Gastrocnemius medialis (tissue), 4 donors: Measurements from ENCODE around the gene ARID1B. TPM values are rescaled to one million over a fixed set of nuclear protein-coding genes. Genes with fewer than 3 reads are reported as not detected.

ENCODE experiments used
- ATAC-seq, 2 donors: fragments of 150-250 bp; one replicate each; pipeline ENCODE4 v1.9.1; 2016
- DNase-seq, 2 donors: peaks; one replicate each; pipeline ENCODE4 v3.0.0-alpha.2; 2019
- H3K27ac ChIP-seq, 4 donors: fragments of 200-600 bp; sonication (generic); 1 replicate in 1 of 4; 2 replicates in 3 of 4; pipeline ENCODE4 v1.5.1; 2016 to 2018; ENCODE audit warnings: mild to moderate bottlenecking in 2 of 4, moderate library complexity in 1 of 4
- H3K27me3 ChIP-seq, 3 donors: fragments of 200-600 bp; sonication (generic) in 2 of 3; 1 replicate in 1 of 3; 2 replicates in 2 of 3; pipeline versions ENCODE4 v1.5.1 to v1.6.0; 2016 to 2019; ENCODE audit warnings: mild to moderate bottlenecking in 1 of 3, moderate library complexity in 1 of 3
- H3K36me3 ChIP-seq, 2 donors: fragments of 200-600 bp; sonication (generic) in 1 of 2; one replicate each; pipeline ENCODE4 v1.5.1; 2017 to 2018
- H3K4me1 ChIP-seq, 2 donors: fragments of 200-600 bp; sonication (generic) in 1 of 2; one replicate each; pipeline ENCODE4 v1.5.1; 2016 to 2017; ENCODE audit warnings: mild to moderate bottlenecking in 2 of 2
- H3K4me3 ChIP-seq, 4 donors: fragments of 200-600 bp; sonication (generic) in 3 of 4; 1 replicate in 1 of 4; 2 replicates in 3 of 4; pipeline ENCODE4 v1.5.1; 2016 to 2019; ENCODE audit warnings: mild to moderate bottlenecking in 2 of 4
- H3K9me3 ChIP-seq, 3 donors: fragments of 200-600 bp; sonication (generic) in 2 of 3; 1 replicate in 1 of 3; 2 replicates in 2 of 3; pipeline ENCODE4 v1.5.1; 2016 to 2019
- CTCF ChIP-seq, 5 experiments: fragments of 450-650 bp in 3 of 5; fragments of 200-600 bp in 2 of 5; sonication (generic) in 2 of 5; IDR thresholded peaks in 4 of 5; conservative IDR thresholded peaks in 1 of 5; 1 replicate in 4 of 5; 2 replicates in 1 of 5; pipeline ENCODE4 v1.5.1; 2016 to 2019; ENCODE audit warnings: antibody characterized with exemption in 5 of 5, mild to moderate bottlenecking in 3 of 5, moderate library complexity in 3 of 5
- POLR2A ChIP-seq, 2 donors: fragments of 450-650 bp; IDR thresholded peaks; one replicate each; pipeline ENCODE4 v1.6.1; 2017; ENCODE audit warnings: antibody characterized with exemption in 2 of 2, mild to moderate bottlenecking in 2 of 2, moderate library complexity in 2 of 2
- in situ Hi-C, 4 donors: fragments of 200-750 bp; cut with MboI; loops; one replicate each; pipeline versions ENCODE4 v1.15.0 to v1.8.0; 2017; ENCODE audit warnings: low sequenced_read_pairs in 4 of 4
- intact Hi-C: fragments of 100-400 bp; cut with DNase I; formaldehyde crosslinking; loops from one replicate; pipeline ENCODE4 v1.15.1; 2023; ENCODE audit warnings: low total_unique reads
- total RNA-seq, 4 donors: library from RNA; depleted of rRNA; stranded (reverse); fragments of >200 nt; gene quantifications; one replicate each; pipeline versions ENCODE4 v1.1.0 to v1.2.3, GENCODE V29; 2016

The ARID1B gene
- total RNA-seq, 4 donors from 2014 or later = 54.9 to 75.3 (median 62.0) TPM

DNA sequence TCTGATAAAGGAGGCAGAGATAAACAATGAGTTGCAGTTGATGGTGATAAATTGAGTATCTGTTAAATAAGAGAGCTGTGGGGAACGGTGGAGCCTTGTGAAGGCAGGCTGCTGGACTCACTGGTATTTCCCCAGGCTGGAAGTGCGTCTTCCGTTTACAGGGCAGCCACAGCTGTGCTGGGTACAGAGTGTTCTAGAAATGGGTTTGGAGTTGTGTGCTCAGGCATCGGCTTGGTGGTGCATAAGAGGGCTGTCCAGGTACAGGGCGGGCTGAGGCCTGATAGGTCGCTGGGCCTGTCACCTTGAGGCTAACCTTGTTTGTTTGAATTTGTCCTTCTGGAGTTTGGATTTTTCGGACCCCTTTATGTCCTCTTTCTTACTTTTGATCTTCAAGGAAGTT is 39.3 kb downstream of the ARID1B start:
- in situ Hi-C loops = no loop called here
- intact Hi-C loops = no loop called here
- Histone ChIP-seq H3K36me3 (no peaks in the 10 kb centered on the region), H3K27me3 (no peaks in the 10 kb centered on the region), H3K9me3 (no peaks in the 10 kb centered on the region), H3K4me3 (peak overlapping the region in 1 of 4 donors; percentile 17), H3K27ac (peak overlapping the region; percentile 89 to 95 (median 91)), H3K4me1 (peaks cover 66 to 79% of the 10 kb centered on the region in 2 donors)
- TF ChIP-seq POLR2A (IDR thresholded peaks at IDR 0.05) (peak; percentile 64 to 67), CTCF (IDR thresholded peaks at IDR 0.05 in 4 of 5, conservative IDR thresholded peaks at IDR 0.05 in 1 of 5) (no peak)
- peak; percentile 98 for ATAC-seq
- peak; percentile 86 to 90 for DNase-seq

DNA sequence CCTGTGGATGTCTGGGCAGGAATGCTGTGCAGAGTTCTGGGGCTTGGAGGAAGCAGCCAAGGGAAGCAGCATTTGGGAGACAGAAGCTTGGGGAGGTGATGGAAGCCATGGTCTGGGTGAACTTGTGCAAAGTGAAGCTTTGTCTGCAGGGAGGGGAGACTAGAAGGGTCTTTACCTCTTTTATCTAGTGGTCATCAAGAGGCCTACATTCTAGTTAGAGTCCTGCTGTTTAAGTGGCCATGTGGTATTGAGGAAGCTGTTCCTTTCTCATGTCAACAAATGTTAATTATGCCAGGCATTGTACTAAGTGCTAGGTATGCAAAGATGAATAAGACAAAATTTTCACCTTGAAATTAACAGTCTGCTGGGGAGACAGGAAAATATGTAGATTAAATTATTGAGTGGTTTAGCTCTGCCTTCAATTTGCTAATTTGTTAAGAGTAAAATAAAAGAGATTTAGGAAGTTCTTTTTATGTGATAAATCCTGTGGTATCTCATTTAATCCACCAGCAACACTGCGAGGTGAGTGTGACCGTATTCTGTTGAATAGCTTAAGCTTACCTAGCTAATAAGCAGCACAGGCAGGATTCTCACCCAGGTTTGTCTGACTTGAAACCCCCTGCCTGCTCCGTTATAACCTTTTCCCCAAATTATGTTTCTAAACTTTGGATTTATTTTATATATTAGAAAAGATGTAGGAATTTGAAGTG is 43.1 kb downstream of the ARID1B start:
- ATAC-seq (no peak), DNase-seq (no peak)
- peak overlapping the region; percentile 89 to 95 (median 91) for H3K27ac ChIP-seq
- H3K4me1 ChIP-seq = peaks cover 80 to 83% of the 10 kb centered on the region in 2 donors
- H3K4me3 ChIP-seq = no peak overlapping the region
- in situ Hi-C loops (no loop called here), intact Hi-C loops (loop anchor here (5.0 kb wide), 2 partner anchors 202 to 1822 kb away; partner anchors contain the start of gene DYNLT1)
- no peaks in the 10 kb centered on the region for H3K9me3 ChIP-seq
- TF ChIP-seq POLR2A (IDR thresholded peaks at IDR 0.05) (no peak), CTCF (IDR thresholded peaks at IDR 0.05 in 4 of 5, conservative IDR thresholded peaks at IDR 0.05 in 1 of 5) (no peak)
- H3K36me3 ChIP-seq = no peaks in the 10 kb centered on the region
- H3K27me3 ChIP-seq = no peaks in the 10 kb centered on the region

- no peaks in the 10 kb centered on the region for H3K9me3 ChIP-seq
- ATAC-seq (no peak), DNase-seq (no peak)
- intact Hi-C loops (loop anchor here (5.0 kb wide), 2 partner anchors 201 to 1821 kb away; partner anchors contain the start of gene DYNLT1), in situ Hi-C loops (no loop called here)
- no peaks in the 10 kb centered on the region for H3K27me3 ChIP-seq
- H3K4me1 ChIP-seq = peaks cover 72 to 81% of the 10 kb centered on the region in 2 donors
- H3K36me3 ChIP-seq = no peaks in the 10 kb centered on the region
- TF ChIP-seq POLR2A (IDR thresholded peaks at IDR 0.05) (no peak), CTCF (IDR thresholded peaks at IDR 0.05 in 4 of 5, conservative IDR thresholded peaks at IDR 0.05 in 1 of 5) (no peak)
- H3K4me3 ChIP-seq = no peak overlapping the region
- H3K27ac ChIP-seq = peak overlapping the region; percentile 89 to 95 (median 91)
Measured at GRCh38 chr6:156821707-156822106, 44.5 kb downstream of the ARID1B start.

DNA sequence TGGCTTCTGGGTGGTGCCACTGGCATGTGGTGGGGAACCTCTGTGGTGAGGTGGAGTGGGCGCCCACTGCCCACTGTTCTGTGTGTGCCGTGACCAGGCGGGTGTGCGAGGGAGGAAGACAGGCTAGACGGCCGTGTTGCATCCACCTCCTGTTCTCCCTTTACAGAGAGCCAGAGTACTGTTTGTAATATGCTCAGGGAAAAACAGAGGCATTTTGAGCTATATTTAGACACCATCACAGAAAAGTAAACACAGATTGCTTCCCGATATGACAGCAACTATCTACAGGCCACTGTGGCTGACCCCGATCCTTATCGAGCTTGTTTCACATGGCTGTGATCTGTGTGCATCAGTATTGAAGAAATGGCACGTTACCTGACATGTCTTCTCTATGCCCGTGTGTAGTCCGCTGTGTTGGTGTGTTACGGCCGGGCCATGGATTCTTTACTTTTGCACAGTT is 45.6 kb downstream of the ARID1B start:
- intact Hi-C loops = loop anchor here (5.0 kb wide), 2 partner anchors 200 to 1820 kb away; partner anchors contain the start of gene DYNLT1
- ATAC-seq = peak; percentile 65 to 83
- H3K4me3 ChIP-seq = peak overlapping the region; percentile 20 to 50 (median 36)
- H3K9me3 ChIP-seq = no peaks in the 10 kb centered on the region
- H3K4me1 ChIP-seq = peaks cover 79 to 81% of the 10 kb centered on the region in 2 donors
- no peaks in the 10 kb centered on the region for H3K27me3 ChIP-seq
- in situ Hi-C loops = no loop called here
- peak; percentile 12 to 66 for TF ChIP-seq POLR2A (IDR thresholded peaks at IDR 0.05)
- no peak for TF ChIP-seq CTCF (IDR thresholded peaks at IDR 0.05 in 4 of 5, conservative IDR thresholded peaks at IDR 0.05 in 1 of 5)
- H3K27ac ChIP-seq = peak overlapping the region; percentile 89 to 95 (median 91)
- H3K36me3 ChIP-seq = no peaks in the 10 kb centered on the region
- peak; percentile 39 to 52 for DNase-seq
